ENCODE measurements around the gene LATS2.

The LATS2 gene

DNA sequence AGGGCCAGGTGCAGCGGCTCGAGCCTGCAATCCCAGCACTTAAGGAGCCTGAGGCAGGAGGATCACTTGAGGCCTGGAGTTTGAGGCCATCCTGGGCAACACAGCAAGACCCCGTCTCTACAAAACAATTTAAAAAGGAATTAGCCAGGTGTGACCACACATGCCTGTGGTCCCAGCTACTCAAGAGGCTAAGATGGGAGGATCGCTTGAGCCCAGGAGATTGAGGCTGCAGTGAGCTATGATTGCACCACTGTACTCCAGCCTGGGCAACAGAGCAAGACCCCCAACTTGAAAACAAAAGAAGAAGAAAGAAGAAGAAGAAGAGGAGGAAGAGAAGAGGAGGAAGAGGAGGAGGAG is 47.7 kb downstream of the LATS2 start:
- DNase-seq = no peak

DNA sequence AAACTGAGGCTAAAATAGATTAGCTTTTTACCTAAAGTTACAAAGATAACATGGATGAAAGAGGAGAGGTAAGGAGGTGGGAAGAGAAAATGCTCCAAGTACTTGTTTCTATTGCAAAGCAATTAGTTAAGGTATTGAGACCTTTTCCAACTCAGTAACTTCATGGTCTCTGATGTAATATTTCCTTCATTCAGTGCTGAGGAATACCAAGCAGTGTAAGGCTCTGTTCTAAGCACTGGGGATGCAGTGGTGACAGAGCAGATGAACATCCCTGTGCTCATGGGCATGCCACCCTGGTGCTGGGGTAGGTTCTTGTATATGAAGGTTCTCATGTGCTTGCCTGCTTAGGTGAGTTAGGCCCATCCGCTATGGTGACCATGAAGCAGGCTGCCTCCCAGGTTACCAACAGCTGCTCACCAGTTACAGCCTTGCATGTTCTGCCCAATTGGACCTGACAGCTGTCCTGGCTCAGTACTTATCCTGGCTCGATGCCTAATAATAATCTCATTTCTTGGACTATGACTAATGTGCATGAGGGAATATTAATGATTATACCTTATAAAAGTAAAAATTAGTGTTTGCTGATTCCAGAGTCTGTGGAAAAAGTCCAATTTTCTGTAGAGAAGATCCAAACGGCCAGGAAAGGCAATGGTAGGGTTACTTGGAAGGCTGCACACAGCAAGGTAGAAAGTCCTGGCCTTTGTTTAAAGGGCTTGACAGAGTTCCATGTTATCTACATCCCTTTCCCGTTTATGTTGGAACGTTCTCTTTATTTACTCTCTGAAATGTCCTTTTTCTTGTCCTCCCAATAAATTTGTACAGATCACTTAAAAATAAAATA is 48.3 kb downstream of the LATS2 start:
- DNase-seq = no peak

GRCh38 chr13:21012211-21012610 is 49.2 kb downstream of the LATS2 start:
- DNase-seq = no peak

DNA sequence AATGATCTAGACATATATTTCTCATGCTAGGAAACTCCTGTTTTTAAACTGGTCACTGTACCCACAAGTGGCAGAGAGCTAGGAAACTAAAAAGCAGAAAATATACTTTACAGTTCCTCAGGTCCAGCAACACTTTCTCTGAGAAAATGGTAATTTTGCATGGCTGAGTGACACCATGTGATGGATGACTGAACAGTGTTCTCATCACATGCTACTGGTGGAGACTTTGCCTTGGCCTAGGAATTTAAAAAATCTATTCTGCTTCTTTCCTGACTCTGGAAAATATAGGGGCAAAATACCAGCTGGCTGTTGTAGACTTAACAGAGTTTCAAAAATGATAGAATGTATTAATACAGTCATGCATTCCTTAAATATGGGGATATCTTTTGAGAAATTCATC is 50.0 kb downstream of the LATS2 start:
- no peak for DNase-seq

- no peak for DNase-seq
Observed at GRCh38 chr13:21010621-21011020, 50.8 kb downstream of the LATS2 start.

- no peak for DNase-seq
Observed at GRCh38 chr13:21009036-21009435, 52.4 kb downstream of the LATS2 start.

GRCh38 chr13:21008026-21008425 is 53.4 kb downstream of the LATS2 start:
- no peak for DNase-seq

DNA sequence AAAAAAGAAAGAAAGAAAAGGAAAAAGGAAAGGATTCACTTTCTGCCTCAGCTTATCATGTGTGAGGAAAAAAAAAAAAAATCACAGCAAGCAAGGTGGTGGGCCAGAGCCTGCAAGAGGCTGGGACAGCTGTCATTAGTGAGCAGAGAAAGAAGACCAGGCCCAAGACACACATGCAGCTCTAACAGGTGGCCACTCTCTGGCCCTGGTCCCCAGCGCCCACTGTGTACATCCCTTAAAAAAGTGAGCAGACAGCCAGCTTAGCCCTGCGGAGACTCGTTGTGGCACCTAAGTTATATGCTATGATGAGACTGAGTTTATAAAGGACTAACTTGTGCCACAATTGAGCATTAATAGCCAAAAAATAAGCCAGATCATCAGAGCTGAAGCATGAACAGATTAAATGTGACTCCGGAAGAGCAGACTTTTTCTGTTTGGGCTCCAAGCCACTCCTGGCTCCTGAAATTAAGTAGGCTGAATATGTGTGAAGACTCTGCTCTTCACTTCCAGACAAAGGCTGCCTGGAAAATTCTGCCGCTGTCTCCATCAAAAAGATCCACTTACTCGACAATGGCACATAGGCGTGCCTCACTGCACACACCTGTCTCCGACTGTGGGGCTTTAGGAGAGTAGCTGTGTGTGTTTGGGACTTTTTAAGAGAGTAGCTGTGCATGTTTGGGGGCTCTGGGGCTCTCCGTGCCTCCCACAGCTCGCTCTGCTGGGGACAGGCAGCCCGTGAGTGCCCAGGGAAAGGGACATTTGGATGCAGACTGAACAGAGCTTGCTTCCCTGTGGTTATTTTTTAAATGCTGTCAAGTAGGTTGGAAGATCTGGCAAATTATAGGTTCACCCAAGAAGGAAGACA is 55.0 kb downstream of the LATS2 start:
- DNase-seq = no peak

GRCh38 chr13:21005193-21005592 is 56.2 kb downstream of the LATS2 start:
- no peak for DNase-seq

DNA sequence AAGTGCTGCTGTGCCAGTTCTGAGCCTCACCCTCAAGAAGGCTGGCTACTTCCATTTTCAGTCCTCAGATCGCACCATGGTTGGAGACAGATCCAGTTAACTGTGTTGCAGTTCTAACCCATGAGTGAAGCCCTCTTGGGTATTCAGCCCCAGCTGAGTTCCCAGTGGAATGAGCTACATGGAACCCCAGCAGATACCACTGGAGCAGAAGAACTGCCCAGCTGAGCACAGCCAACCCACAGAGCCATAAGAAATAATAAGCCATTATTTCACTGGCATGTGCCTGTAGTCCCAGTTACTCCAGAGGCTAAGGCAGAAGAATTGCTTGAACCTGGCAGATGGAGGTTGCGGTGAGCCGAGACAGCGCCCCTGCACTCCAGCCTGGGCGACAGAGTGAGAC is 59.9 kb downstream of the LATS2 start:
- DNase-seq = no peak

DNA sequence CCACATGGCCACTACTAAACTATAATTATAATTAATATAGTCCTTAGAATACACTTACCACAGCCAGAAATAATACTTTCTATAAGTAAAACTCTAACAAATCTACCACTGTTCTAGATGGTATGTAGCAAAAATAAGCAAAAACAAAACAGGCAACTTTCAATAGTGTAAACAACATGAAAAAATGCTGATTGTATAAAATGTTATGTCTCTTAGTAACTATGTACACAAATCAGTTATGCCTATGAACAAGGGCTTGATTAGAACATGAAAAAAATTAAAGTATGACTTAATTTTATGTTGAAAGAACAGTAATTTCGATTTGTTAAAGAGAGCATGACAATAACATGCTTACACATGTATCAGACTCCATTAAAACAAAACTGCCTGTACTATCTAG is 60.7 kb downstream of the LATS2 start:
- no peak for DNase-seq

GRCh38 chr13:20998649-20999415 is 62.6 kb downstream of the LATS2 start:
- DNase-seq = no peak

- DNase-seq = no peak
Observed at GRCh38 chr13:20997301-20998161, 63.9 kb downstream of the LATS2 start.

DNA sequence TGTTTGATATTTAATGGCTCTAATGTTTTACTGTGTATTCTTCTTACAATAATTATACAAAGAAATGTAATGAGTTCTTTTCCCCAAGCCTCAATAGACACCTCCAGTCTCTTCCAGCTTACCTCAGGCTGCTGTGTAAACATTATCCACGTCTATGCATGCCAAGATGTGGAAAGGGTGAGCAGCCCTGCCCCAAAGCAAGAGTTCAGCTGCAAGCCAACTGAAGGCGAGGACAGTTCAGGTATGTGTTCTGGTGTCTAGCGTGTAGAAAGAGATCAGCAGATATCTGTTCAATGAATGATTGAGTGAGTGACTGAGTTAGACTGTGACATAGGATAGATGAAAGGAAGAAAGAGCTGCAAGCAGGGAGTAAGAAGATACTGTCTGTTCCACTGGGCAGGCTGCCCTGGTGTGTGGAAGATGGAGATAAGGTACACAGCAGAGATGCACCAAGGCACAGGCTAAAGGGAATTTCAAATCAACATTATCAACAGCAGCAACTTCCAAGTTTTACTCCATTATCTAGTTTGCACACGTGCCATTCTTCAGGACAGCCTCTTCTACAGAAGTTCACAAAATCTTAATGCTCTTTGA is 66.0 kb downstream of the LATS2 start:
- no peak for DNase-seq

DNA sequence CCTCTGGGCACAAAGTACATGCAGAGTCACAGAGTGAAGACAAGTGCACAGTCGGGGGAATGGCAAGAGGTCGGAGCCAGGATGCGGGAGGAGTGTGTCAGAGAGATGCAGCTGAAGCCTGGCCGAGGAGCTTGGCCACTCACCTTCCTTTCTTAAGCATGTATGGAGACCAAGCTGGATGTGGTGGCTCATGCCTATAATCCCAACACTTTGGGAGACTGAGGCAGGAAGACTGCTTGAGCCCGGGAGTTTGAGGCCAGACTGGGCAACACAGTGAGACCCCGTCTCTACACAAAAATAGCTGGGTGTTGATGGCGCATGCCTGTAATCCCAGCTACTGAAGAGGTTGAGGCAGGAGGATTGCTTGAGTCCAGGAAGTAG is 67.0 kb downstream of the LATS2 start:
- no peak for DNase-seq

DNA sequence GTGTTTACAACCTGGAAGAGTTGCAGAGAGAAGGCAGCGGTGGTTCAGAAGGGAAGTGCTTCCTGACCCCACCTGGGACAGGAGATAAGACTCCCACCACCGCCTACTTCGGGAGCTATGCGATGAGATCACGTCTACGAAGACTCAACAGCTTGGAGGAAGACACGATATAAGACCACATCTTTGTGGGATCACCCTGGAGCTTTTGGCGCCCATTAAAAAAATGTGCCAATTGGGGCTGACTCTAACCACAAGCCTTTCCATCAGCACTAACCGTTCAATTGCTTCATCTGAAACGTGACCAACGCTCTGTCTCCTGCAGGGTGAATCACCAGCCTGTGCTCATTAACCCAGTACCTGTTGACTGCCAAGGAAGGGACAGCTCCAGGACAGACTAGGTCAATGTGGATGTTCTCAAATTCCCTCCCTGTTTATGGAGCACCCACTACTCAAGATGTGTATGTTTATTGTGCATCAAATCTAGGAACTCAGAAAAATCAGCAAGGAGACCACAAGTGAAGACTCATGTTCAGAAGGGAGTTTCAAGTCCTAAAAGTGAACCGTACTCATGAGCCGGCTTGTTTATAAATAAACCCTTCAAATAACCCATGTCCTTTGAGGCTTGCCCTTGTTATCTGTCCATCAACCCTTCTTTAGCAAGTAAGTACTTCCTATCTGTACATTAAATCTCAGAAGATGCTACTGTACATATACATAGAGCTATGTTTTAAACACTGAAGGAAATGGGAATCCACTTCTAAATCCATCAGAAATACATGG is 67.5 kb downstream of the LATS2 start:
- no peak for DNase-seq

DNA sequence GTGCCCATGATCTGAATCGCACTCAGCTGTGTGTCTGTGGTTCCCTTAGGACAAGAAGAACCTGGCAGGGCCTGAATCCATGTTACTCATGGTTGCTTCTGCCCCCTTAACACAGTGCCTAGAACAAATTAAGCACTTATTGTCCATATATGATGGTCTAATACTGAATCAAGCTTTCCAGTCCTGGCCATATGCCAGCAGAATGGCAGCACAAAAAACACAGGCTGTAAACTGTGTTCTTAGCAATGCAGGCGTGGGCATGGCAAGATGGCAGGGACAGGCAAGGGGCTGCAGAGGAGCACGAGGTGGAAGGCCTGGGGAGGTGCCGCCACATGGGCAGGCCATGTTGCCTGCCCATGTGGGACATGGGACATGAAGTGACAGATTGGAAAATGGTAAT is 68.2 kb downstream of the LATS2 start:
- DNase-seq = no peak

- DNase-seq = no peak
Observed at GRCh38 chr13:20991741-20992520, 69.5 kb downstream of the LATS2 start.

DNA sequence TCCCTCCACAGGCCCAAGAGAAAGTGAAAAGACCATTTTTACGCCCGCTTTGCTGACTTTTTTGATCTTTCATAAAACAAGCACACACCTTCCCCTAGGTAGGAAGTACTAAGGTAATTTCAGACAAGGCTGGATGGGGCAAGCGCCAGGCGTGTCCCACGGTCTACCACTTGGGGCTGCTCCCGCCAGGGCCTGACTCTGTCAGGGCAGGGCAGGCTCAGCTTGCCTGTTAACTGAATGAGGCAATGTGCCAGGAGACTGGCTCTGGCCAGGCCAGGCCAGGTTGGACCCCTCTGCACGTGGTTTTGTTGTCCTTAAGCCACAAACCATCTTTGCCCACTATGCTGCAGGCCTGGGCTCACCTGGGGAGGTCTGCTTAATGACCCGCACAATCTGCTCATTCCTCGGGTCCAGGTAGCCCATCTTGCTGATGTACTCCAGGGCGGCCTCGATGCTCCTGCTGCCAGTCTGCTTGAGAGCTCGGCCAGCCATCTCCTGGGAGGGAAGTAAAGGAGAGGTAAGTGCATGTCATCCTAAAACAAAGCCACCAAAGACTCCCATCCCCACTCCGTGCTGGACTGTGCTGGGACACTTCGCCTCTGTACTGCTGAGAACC is 70.4 kb downstream of the LATS2 start:
- no peak for DNase-seq

Measured in bone marrow (tissue), 2 donors.